Stimulated activated CD4-positive, alpha-beta T cell treated with anti-CD3 and anti-CD28 coated beads, Interleukin-4, amount 100 ng/mL, for 48 hours (primary cell): Measurements from ENCODE around the gene DPYD.

Source experiments
- DNase-seq, 2 donors: peaks; one replicate each; pipeline ENCODE4 v3.0.0-alpha.2; 2020; ENCODE audit warnings: low read depth in 2 of 2

DPYD gene

GRCh38 chr1:97711858-97712257, 209.0 kb downstream of the DPYD start:
- DNase-seq, result no peak

- DNase-seq, result no peak
Observed at GRCh38 chr1:97693601-97694000, 227.2 kb downstream of the DPYD start.

DNA sequence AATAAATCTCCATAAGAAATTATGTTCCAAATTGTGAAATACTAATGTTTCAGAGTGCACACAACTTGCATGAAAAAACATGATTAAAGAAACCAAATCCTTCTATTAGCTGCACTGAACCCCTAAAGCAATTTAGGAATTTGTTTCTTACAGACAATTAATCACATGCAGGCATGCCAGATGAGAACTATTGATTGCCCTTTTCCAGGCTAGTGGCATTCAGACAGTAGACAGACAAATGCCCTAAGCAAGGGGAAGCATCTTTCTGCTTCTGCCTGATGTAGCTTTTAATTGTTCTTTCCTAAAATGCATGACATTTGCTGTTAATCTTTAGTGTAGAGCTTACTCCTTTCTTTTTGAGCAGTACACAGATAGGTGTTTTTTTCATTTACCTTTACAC, 229.5 kb downstream of the DPYD start:
- DNase-seq, result no peak

- DNase-seq, result no peak
Observed at GRCh38 chr1:97685360-97685759, 235.5 kb downstream of the DPYD start.

GRCh38 chr1:97680894-97681293, 239.9 kb downstream of the DPYD start:
- no peak for DNase-seq

GRCh38 chr1:97680470-97680869, 240.4 kb downstream of the DPYD start:
- DNase-seq, result no peak

GRCh38 chr1:97677702-97678101, 243.1 kb downstream of the DPYD start:
- no peak for DNase-seq

DNA sequence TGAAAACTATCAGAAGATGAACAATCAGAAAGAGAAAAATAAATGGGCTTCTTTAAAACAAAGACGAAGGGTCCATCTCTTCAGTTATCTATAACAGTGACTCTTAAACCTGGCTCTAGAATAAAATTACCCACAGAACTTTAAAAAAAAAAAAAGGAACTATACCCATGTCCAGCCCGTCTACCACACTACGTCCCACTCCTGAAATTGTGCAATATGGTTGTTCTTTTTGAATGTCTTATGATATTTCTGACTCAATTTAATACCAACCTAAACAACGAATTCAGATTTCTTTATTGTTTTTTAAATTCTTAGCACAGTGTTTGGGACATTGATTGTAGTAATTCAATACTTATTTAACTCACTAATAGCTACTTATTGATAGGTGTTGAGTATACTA, 246.3 kb downstream of the DPYD start:
- no peak for DNase-seq

GRCh38 chr1:97668945-97669344, 251.9 kb downstream of the DPYD start:
- DNase-seq, result no peak

GRCh38 chr1:97660431-97661105, 260.3 kb downstream of the DPYD start:
- DNase-seq, result no peak

DNA sequence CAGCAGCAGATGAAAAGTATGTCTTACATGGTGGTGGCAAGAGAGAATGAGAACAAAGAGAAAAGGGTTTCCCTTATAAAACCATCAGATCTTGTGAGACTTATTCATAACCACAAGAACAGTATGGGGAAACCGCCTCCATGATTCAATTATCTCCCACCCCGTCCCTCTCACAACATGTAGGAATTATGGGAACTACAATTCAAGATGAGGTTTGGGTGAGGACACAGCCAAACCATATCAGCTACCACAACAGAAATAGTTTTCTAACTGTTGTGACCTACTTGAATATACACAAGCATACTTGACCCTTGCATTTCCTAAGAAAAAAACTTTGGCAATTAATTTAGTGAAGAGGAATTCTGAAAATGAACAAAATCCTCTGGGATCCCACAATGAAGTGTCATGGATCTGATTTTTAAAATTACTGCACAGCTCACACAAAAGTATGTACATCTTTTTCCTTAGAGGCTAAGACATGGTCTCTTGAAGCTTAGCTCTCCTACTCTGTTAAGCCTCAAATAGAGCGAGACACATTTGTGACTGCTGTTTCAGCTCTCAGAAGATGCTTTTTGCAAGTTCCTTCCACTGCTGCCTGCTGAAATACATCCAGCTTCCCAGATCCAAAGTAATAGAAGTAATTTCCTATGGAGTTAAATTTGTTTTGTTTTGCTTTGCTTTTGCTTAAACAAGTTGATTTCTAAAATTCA, 265.8 kb downstream of the DPYD start:
- no peak for DNase-seq

- no peak for DNase-seq
Observed at GRCh38 chr1:97651250-97651649, 269.6 kb downstream of the DPYD start.

GRCh38 chr1:97649591-97649990, 271.2 kb downstream of the DPYD start:
- DNase-seq, result no peak

GRCh38 chr1:97647776-97648175, 273.1 kb downstream of the DPYD start:
- no peak for DNase-seq

GRCh38 chr1:97646071-97646470, 274.8 kb downstream of the DPYD start:
- DNase-seq, result no peak

- no peak for DNase-seq
Observed at GRCh38 chr1:97640677-97641076, 280.2 kb downstream of the DPYD start.

DNA sequence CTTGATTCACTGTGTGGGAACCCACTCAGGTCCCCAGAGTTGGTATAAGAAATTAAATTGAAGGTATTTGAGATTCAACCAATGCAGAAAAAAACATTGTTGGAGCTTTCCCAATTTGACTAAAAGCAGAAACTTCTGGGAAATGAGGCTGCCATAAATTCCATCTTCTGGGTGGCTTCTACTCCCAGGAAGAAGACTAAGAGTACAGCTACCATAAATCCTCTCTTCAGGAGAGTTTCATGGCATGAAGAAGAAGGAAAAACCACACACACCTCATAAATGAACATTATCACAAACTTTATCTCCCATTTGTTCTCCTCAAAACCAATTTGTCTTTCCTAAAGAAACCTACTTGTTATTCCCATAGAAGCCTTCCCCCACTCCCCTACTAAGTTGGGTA, 283.9 kb downstream of the DPYD start:
- no peak for DNase-seq

- no peak for DNase-seq
Observed at GRCh38 chr1:97634758-97635157, 286.1 kb downstream of the DPYD start.

GRCh38 chr1:97632776-97633175, 288.1 kb downstream of the DPYD start:
- no peak for DNase-seq

- DNase-seq, result no peak
Observed at GRCh38 chr1:97632075-97632474, 288.8 kb downstream of the DPYD start.

DNA sequence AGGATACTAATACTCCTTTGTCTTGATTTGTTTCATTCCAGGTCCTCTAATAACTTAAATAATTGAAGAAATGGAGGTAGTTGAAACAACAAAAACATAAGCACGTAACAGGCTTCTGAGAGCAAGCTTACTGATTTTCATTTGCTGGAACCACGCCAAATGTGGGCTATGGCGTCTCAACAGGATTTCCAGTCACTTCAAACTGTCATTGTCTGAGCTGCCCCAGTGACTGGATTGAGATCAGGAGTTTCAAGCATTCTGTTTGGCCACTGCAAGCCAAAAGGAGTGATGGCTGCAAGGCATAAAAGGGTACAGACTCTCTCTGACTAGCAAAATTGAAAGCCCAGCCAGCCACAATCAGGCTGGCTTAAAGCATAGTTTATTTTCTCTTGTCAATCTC, 289.9 kb downstream of the DPYD start:
- no peak for DNase-seq

DNA sequence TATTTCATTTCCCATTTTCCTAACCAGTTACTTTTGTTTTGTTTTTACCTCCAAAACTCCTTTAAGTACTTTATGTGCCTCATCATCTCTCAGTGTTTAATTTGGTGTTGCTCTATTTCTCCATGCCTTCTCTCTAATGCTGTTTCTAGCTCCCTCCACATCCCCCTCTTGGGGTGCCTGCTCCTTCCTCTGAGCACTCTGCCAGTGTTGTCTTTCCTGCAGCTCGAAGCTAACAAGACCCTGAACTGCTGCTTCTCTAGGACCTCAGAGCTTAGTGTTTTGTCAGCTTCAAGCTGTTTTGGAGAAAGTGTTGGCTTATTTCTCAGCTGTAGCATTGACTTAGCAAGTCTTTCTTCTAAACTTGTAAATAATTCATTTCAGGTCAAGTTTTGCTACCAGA, 290.6 kb downstream of the DPYD start:
- DNase-seq, result no peak

DNA sequence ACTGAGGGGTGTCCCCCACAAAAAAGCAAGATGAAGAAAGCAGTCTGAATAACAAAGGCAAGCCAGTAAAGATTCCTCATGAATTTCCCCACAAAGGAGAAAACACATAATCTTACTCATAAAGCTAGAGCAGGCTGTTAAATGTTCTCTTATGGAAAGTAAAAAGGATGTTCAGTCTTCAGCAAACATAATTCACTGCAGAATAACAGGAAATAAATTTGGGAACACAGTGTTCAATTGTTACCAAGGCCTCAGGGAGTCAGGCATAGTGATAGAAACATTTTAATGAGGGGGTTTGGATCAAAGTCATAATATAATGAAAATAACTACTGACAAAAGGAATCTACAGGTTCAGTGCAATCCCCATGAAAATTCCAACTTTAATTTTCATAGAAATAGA, 297.6 kb downstream of the DPYD start:
- DNase-seq, result no peak

- no peak for DNase-seq
Observed at GRCh38 chr1:97621955-97622354, 298.9 kb downstream of the DPYD start.
